Stimulated activated CD4-positive, alpha-beta T cell treated with anti-CD3 and anti-CD28 coated beads, Interleukin-2, amount 100 ng/mL, for 4 hours (primary cell): Measurements from ENCODE around the gene CALML6.

Experiments
- DNase-seq: peaks from one replicate; pipeline ENCODE4 v3.0.0-alpha.2; 2020; ENCODE audit warnings: low read depth

Gene CALML6

GRCh38 chr1:1965546-1965945 lies 50.5 kb downstream of the CALML6 start:
- no peak for DNase-seq

GRCh38 chr1:1966071-1966740 lies 51.1 kb downstream of the CALML6 start:
- DNase-seq = no peak
